ENCODE results near the gene DCD. TPM values are rescaled to one million over a fixed set of nuclear protein-coding genes. Genes with fewer than 3 reads are reported as not detected.

Gene DCD
- polyA plus RNA-seq (not detected in 2 replicates), polyA minus RNA-seq (not detected in 2 replicates)

- TF ChIP-seq EZH2 (IDR thresholded peaks at IDR 0.05; ENCODE audit: borderline replicate concordance, insufficient read depth, low read length, poor library complexity, severe bottlenecking) = no peak
- no peak for TF ChIP-seq EP300 (conservative IDR thresholded peaks at IDR 0.05; ENCODE audit: poor library complexity, severe bottlenecking)
- no peak for TF ChIP-seq POLR2AphosphoS5 (IDR thresholded peaks at IDR 0.05)
- no peak for TF ChIP-seq MXI1 (conservative IDR thresholded peaks at IDR 0.05; ENCODE audit: poor library complexity, severe bottlenecking)
- no peak for TF ChIP-seq RAD21 (conservative IDR thresholded peaks at IDR 0.05)
- no peak for TF ChIP-seq CTCF (IDR thresholded peaks at IDR 0.05; ENCODE audit: poor library complexity, severe bottlenecking)
- TF ChIP-seq TAF1 (IDR thresholded peaks at IDR 0.05; ENCODE audit: low read depth) = no peak
- TF ChIP-seq REST (IDR thresholded peaks at IDR 0.05; ENCODE audit: borderline replicate concordance) = no peak
- TF ChIP-seq SMC3 (conservative IDR thresholded peaks at IDR 0.05; ENCODE audit: poor library complexity) = no peak
- no peaks in the 10 kb centered on the region for H3K79me2 ChIP-seq (replicated peaks; ENCODE audit: insufficient read depth, low read length)
- H2AFZ ChIP-seq (ENCODE audit: low read depth, low read length) = no peak within 1 kb of the TSS
Observed at GRCh38 chr12:54648265-54648664, at the start of gene DCD. TSS of gene DCD (minus strand) at chr12:54648365. CDS start at chr12:54648303, 62 bp downstream.

GRCh38 chr12:54697851-54698250, 49.7 kb upstream of the DCD start:
- H3K9me2 ChIP-seq (ENCODE audit: insufficient read depth, low read length) = no peaks in the 10 kb centered on the region
- no peak overlapping the region for H3K4me3 ChIP-seq (ENCODE audit: low read length)
- H3K9ac ChIP-seq (ENCODE audit: low read length) = no peak overlapping the region
- H3K27me3 ChIP-seq (ENCODE audit: insufficient read depth, low read depth, low read length) = no peaks in the 10 kb centered on the region
- H3K36me3 ChIP-seq (ENCODE audit: insufficient read depth, low read length) = no peaks in the 10 kb centered on the region
- no peak overlapping the region for H3K4me2 ChIP-seq (ENCODE audit: low read length)
- no peaks in the 10 kb centered on the region for H3F3A ChIP-seq (ENCODE audit: insufficient read depth, low read length, poor library complexity, severe bottlenecking)
- H3K27ac ChIP-seq (ENCODE audit: low read length) = no peak overlapping the region
- H3K79me2 ChIP-seq (replicated peaks; ENCODE audit: insufficient read depth, low read length) = no peaks in the 10 kb centered on the region
- H4K20me1 ChIP-seq (ENCODE audit: insufficient read depth) = no peaks in the 10 kb centered on the region
- H2AFZ ChIP-seq (ENCODE audit: low read depth, low read length) = no peak overlapping the region
- H3K9me3 ChIP-seq (ENCODE audit: low read length) = no peaks in the 10 kb centered on the region
- no peak for TF ChIP-seq TAF1 (IDR thresholded peaks at IDR 0.05; ENCODE audit: low read depth)
- TF ChIP-seq SMC3 (conservative IDR thresholded peaks at IDR 0.05; ENCODE audit: poor library complexity) = no peak
- TF ChIP-seq CTCF (IDR thresholded peaks at IDR 0.05; ENCODE audit: poor library complexity, severe bottlenecking) = no peak
- no peak for TF ChIP-seq MXI1 (conservative IDR thresholded peaks at IDR 0.05; ENCODE audit: poor library complexity, severe bottlenecking)
- TF ChIP-seq RAD21 (conservative IDR thresholded peaks at IDR 0.05) = no peak
- TF ChIP-seq REST (IDR thresholded peaks at IDR 0.05; ENCODE audit: borderline replicate concordance) = no peak
- no peak for TF ChIP-seq EZH2 (IDR thresholded peaks at IDR 0.05; ENCODE audit: borderline replicate concordance, insufficient read depth, low read length, poor library complexity, severe bottlenecking)
- no peak for TF ChIP-seq POLR2AphosphoS5 (IDR thresholded peaks at IDR 0.05)
- no peak for TF ChIP-seq EP300 (conservative IDR thresholded peaks at IDR 0.05; ENCODE audit: poor library complexity, severe bottlenecking)

More at GRCh38 chr12:54648265-54648664, at the start of gene DCD:
- H3K27ac ChIP-seq (ENCODE audit: low read length) = no peak within 1 kb of the TSS
- H3K4me2 ChIP-seq (ENCODE audit: low read length) = no peak within 1 kb of the TSS
- H3F3A ChIP-seq (ENCODE audit: insufficient read depth, low read length, poor library complexity, severe bottlenecking) = no peaks in the 10 kb centered on the region
- H3K36me3 ChIP-seq (ENCODE audit: insufficient read depth, low read length) = no peaks in the 10 kb centered on the region
- H4K20me1 ChIP-seq (ENCODE audit: insufficient read depth) = no peaks in the 10 kb centered on the region
- H3K9ac ChIP-seq (ENCODE audit: low read length) = no peak within 1 kb of the TSS
- H3K9me3 ChIP-seq (ENCODE audit: low read length) = no peaks in the 10 kb centered on the region
- H3K27me3 ChIP-seq (ENCODE audit: insufficient read depth, low read depth, low read length) = no peaks in the 10 kb centered on the region
- H3K4me3 ChIP-seq (ENCODE audit: low read length) = no peak within 1 kb of the TSS
- no peaks in the 10 kb centered on the region for H3K9me2 ChIP-seq (ENCODE audit: insufficient read depth, low read length)
